Left ventricle myocardium superior (tissue), 1 donor: ENCODE results near the gene RBM47. TPM values are rescaled to one million over a fixed set of nuclear protein-coding genes. Genes with fewer than 3 reads are reported as not detected.

Experiments
- ATAC-seq: fragments of 200-7000 bp; cut with Tn5 transposase; one replicate; pipeline ENCODE4 v1.9.1; 2020; ENCODE audit warnings: mild to moderate bottlenecking, moderate library complexity
- DNase-seq: peaks from one replicate; pipeline ENCODE4 v3.0.0-alpha.2; 2020
- intact Hi-C: fragments of 100-400 bp; cut with micrococcal nuclease; formaldehyde crosslinking; loops from one replicate; pipeline ENCODE4 v1.11.0; 2022
- total RNA-seq: library from RNA; stranded (reverse); fragmentation: NEBNext Ultra II Directional; extraction: Animal tissue kit (Norgen Biotek cat#: 25700); gene quantifications from one replicate; pipeline ENCODE4 v1.2.1, GENCODE V29; 2021
- donor health status: DM: no; HTN: yes; CAD: no; lungs with severe emphysema.

RBM47 gene
- total RNA-seq, 1 donor from 2014 or later = 2.9 TPM

DNA sequence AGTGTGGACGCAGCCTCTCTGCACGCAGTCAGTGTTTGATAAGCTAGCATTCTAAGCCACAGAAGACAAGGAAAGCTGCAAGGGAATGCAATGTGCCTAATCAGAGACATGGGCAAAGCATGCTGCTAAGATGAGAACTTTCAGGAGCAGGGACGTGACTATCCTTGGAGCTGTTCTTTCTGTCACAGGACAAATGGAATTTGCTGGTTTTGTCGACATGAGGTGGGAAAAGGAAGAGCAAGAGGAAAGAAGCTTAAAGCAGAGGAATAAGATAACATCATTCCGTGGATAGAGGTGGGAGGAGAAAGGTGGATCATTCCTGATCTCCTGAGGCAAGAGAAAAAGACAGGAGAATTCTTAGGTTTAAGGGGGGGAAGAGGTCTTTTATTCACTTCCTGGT, 33.7 kb downstream of the RBM47 start:
- intact Hi-C loops = no loop called here

DNA sequence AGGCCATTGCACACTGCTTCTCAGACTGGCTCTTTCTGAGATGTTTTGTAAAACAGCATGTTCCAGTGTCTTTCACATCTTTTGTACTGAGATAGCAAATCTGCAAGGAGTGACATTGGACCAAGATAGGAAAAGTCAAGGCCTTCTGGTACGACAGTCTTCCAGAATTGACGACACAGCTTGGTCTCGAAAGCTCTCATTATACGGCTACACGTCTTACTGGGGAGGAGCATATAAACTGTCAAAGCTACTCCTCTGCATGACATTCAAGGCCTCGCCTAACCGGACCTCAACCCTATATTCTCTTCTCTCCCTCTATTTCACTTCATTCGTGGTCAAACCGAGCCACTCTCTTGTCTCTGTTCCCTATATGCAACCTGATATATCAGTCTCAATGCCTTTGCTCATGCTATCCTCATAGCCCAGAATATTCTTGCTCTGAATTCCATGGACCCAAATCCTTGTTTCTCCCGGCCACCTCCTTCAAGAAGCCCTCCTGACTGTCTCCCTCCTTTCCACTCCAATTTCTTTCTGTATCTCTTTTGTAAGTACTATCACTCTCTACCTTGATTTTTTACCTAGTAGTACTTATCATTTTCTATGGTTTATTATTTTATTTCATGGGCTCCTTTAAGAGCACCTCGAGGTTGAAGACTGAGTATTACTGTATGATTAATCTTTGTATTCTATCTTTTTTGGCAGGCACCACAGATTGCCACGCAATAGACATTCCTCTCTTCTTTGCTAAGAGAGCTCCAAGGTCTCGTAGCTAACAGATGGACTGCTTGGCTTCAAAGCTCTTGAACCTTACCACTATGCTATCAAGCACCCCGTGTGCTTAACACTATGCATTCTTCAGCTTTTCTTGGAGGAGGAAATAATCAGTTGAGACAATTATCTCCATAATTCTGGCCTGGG, 35.1 kb downstream of the RBM47 start:
- intact Hi-C loops = no loop called here
- no peak for ATAC-seq

More for the DNA sequence above, 33.7 kb downstream of the RBM47 start:
- ATAC-seq (no peak), DNase-seq (no peak)

DNA sequence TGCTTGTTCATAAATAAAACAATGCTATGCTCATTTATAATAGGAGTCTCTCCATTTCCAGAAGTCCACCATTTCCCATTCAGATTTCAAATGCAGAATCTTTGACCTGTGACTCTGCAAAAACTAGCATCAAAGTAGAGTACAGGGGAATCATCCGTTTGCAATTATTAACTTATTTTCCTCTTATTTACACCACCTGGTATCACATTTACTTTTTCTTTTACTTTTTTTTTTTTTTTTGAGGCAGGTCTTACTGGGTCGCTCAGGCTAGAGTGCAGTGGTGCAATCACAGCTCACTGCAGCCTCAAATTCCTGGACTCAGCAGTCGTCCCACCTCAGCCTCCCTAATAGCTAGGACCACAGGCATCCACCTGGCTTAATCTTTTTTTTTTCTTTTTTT, 37.6 kb downstream of the RBM47 start:
- intact Hi-C loops = no loop called here
- ATAC-seq = no peak
- no peak for DNase-seq

More for the DNA sequence above, 35.1 kb downstream of the RBM47 start:
- no peak for DNase-seq

DNA sequence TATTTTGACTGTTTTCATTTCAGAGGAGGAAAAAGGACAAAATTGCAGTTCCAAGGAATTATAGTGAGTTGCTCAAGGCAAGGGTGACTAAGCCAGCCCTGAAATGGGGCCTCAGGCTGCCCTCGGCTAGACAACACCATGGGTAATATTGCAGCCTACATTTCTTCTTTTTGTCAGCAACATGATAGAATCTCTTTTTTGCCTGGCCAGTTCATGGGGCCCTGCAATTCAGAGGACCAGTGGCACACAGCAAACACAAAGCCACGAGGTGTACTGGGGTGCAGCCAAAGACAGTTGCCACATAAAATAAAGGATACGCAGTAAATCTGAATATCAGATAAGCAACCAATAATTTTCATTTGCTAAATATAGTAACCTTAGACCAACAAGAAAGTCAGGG, 41.8 kb downstream of the RBM47 start:
- ATAC-seq (peak; percentile 23), DNase-seq (no peak)
- intact Hi-C loops = no loop called here

DNA sequence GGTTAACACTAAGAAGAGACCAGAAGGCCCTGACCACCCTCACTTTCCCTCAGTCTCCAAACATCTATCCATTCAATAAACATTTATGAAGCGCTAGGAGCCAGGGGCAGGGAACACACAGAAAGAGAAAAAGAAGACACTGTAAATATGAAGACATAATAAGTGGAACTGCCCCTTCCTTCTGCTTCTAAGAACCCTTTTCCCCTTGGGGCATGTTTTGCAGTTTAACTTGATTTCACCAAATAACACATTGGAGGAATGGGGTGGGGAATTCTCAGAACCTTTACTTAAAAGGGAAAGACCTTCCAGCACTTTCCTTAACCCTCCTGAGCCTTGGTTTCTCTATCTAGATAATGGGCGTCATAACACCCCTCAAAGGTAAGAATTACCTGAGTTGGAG, 42.3 kb downstream of the RBM47 start:
- no peak for DNase-seq
- no peak for ATAC-seq
- intact Hi-C loops = no loop called here

DNA sequence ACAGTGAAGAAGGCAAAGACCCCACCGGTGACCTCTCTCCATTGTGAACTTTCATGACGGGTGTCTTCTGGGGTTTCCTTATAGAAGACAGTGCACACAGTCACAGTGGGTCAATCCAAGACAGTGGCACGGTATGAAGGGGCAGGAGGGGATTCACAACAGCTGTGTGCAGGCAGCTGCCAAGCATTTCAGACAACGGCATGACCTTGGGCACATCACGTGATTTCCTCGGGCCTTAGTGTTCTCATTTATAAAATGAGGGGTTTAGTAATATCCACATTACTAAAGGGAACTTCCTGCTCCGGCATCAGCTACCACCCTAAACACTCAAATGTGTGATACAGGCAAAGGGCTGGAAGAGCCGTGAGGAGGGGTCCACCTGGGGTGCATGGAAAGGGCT, 42.9 kb downstream of the RBM47 start:
- DNase-seq (no peak), ATAC-seq (peak; percentile 48)
- intact Hi-C loops = no loop called here

DNA sequence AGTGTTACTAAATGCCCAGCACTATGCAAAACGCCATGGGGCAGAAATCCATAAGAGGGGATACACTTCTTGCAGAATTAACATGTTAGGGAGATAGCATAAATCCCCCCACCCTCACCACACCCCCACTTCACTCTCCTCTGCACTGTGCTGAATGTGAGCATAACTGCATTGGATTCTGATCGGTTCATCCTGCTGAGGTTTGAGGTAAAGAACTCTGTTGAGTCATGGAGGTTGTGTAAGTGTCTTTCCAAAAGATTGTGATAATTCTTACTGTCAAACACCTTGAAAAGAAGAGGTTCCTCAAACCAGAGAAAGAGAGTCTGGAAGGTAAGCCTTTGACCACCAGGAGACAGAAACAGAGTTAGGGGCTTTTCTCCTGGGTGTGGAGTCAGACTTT, 43.6 kb downstream of the RBM47 start:
- intact Hi-C loops = no loop called here
- no peak for ATAC-seq
- DNase-seq = no peak

DNA sequence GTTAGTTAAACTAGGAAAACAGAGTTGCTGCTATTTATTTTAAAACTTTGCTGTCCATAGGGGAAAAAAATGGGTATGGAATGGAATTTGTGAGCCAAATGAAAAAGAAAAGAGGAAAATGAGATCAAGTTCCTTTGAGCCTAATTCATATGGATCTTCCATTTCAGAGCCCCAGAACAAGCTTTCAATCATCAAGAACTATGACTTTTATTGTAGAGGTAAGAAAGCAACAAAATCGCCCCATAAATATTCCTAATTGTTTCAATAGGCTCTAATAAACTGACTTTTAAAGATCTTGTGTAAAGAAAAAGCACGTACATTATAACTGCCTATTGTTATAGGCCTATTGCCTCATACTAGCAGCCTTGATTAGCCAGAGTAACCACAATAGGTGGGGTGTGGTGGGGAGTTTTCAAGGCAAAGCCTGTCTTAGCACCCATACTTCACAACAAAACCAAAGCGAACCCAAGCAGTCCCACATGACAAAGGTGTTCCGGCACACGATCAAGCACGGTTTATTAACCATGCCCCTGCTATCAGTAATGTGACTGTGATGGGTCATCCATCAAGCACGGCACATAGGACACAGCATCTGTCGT, 44.4 kb downstream of the RBM47 start:
- ATAC-seq (no peak), DNase-seq (no peak)
- intact Hi-C loops = no loop called here

DNA sequence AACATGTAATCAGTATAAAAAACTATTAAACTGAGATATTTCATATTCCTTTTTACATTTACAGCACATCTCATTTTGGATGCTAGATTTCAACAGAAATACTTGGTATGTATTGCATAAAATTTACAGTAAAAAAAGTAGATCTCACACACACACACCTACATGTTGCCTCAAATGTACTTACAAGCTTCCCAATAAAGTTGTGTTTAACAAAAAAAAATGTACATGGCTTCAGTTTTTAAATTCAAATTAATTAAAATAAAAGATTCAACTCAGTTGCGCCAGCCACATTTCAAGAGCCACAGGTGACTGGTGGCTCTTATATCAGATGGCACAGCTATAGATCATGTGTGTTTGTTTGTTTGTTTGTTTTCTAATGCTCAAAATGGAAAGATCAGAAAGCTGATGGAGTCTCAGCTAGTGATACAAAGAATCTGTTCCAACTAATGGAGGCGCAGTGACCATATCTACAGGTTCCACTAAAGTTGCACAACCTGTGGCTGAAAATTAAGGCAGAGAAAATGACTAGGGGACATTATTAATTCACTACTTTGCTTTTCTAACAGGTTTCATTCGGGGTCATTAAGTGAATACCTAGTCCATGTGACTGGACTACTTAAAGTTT, 45.0 kb downstream of the RBM47 start:
- intact Hi-C loops = no loop called here
- ATAC-seq = no peak

DNA sequence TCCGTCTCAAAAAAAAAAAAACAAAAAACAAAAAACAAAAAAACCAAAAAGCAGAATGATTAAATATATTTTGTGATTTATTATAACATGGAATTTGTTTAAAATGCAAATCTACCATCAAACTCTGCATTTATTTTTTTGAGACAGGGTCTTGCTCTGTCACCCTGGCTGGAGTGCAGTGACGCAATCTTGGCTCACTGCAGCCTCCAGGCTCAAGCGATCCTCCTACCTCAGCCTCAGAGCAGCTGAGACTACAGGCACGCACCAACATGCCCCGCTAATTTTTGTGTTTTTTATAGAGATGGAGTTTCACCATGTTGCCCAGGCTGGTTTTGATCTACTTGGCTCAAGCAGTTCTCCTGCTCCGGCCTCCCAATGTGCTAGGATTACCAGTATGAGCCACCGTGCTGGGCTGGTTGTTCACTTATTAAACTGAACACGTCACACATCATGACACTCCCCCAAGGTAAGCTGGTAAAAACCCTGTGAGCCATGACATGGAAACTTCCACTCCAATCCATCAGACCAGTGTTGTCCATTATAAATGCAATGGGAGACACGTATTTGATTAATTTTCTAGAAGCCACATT, 45.7 kb downstream of the RBM47 start:
- no peak for DNase-seq
- intact Hi-C loops = no loop called here
- ATAC-seq = no peak

More for the DNA sequence above, 45.0 kb downstream of the RBM47 start:
- no peak for DNase-seq

DNA sequence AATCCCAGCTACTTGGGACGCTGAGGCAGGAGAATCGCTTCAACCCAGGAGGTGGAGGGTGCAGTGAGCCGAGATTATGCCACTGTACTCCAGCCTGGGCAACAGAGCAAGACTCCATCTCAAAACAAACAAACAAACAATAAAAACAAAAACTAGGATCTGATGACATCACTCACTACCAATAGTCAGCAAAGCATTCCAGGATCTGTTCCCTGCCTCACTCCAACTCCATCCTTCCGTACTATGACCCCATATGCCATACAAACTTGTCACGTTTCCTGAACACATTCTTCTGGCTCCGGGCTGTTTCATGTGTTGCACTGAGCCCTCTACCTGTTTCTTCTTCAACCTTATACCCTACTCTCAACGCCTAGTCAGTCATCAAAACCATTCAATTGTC, 47.3 kb downstream of the RBM47 start:
- ATAC-seq = no peak

DNA sequence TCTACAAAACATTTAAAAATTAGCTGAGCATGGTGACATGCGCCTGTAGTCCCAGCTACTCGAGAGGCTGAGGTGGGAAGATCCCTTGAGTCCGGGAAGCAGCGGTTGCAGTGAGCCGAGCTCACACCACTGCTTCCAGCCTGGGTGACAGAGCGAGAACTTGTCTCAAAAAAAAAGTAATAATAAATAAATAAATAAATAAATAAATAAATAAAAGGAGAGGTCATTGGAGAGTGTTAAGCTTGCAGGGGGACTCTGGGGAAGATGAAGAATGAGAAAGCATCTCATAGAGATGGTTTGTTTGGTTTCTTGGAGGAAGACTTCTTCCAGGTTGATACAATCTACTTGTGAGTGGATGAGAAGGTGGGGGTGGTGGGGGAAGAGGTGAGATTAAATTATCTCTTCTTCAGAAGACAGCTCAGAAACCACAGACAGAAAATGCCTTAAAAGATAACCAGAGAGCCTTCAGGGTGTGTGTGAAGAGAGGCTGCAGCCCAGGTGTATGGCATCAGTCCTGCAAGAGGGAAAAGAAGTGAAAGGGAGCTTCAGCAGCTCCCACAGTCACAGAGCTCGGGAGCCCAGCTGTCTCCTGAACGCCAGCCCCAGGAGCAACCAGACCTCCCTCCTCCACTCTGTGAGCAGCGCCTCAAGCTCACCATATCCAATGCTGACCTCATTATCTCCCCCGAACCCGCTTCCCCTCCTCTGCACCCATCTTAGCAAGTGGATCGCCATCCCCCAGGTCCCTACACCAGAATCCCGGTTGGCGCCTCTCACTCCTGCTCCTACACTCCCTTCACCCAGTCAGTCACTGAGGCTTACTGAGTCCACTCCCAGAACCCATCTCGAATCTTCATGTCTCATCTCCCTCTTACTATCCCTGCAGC, 48.2 kb downstream of the RBM47 start:
- intact Hi-C loops = no loop called here
- no peak for DNase-seq
- ATAC-seq = no peak

More for the DNA sequence above, 47.3 kb downstream of the RBM47 start:
- intact Hi-C loops = no loop called here
- DNase-seq = no peak

DNA sequence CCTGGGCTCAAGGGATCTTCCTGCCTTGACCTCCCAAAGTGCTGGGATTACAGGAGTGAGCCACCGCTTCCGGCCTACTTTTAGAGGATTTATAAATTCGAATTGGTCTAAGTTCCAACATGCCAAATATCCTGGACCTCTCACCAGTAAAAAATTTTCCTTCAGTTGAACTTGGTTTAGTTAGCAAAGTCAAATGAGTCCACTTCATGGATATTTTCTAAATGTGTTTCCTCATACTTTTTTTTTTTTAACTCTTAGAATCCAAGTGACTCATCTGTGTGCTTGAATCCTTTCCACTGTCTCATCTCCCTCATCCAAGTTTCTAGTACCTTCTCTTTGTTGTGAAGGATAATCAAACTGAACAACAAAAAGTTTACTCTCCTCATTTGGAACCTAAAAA, 49.7 kb downstream of the RBM47 start:
- intact Hi-C loops = no loop called here
- no peak for DNase-seq

DNA sequence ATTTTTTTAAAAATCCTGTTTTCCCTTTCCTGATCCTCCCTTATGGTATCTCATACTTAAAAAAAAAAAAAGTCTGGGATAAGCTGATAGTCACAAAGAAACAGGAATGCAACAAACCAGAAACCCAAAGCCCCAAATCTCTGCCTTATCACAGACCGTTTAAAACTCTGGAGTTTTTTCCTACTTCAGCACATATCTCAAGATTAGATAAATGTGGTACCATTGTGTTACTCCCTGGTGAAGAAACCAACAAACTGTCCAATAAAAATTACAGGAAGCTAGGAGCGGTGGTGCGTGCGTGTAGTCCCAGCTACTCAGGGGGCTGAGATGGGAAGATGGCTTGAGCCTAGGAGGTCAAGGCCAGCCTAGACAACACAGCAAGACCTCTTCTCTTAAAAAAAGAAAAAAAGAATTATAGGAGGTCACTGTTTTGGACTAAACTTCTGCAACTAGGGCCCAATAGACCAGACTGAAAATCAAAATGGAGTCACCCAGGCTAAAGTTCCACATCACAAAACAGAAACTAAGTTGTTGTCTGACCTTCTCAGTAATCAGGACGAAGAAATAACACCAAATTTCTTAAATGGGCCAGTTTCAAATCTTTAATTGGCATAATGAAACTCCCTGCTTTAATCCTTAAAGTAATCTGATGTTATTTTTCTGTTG, 51.9 kb downstream of the RBM47 start:
- intact Hi-C loops = no loop called here
- ATAC-seq (no peak), DNase-seq (no peak)

More for the DNA sequence above, 49.7 kb downstream of the RBM47 start:
- ATAC-seq = no peak

DNA sequence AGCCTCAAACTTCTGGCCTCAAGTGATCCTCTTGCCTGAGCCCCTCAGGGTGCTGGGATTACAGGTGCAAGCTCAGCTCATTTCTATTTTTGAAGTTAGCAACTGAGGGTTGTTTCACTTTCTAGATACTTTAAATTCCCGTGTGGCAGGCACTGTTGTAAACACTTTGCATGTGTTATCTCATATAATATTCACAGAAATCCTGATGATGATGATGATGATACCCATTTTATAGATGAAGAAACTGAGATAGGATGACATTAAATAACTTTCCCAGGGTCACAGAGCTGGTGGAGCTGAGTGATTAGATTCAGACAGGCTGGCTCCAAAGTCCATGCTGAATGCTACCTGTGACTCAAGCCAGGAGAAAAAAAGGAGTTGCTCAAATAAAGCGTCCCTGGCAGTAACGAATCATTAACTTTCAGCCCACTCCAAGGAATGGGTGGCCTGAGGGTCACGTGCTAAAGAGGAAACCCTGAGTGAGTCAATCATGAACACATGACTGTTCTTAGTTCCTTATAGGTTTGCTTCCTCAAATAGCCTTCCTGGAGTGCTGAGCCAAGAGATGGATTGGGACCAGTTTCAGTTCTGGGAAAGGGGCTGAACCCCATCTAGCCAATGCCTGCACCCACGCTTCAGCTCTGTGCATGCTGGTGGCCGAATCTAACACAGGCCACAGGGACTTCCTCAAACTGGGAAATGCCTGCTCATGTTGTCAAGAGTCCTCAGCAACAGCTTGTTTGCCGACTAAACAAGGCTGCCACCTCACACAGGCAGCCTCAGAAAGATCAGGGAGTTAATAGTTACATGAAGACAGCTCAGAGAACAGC, 52.8 kb downstream of the RBM47 start:
- intact Hi-C loops = no loop called here
- ATAC-seq (peak; percentile 94), DNase-seq (peak; percentile 70)

DNA sequence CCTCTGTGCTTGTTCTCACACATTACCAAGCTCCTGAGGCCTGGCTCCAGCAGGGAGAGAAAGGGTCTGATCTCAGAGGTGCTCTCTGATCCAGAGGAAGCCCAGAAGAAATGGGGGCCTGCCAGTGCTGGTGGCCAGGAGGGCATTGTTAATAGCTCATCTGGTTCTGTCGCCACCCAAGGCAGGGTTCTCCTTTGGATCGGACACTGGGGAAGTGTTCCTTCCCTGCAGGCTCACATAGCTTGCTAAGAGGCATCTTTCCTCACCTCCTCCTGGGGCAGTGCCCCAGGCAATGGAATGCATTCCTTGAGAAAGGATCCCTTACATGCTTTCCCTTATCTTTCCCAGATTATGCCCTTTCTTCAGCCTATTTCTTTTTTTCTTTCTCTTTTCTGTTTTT, 53.8 kb downstream of the RBM47 start:
- intact Hi-C loops = no loop called here
- ATAC-seq = no peak
- no peak for DNase-seq

DNA sequence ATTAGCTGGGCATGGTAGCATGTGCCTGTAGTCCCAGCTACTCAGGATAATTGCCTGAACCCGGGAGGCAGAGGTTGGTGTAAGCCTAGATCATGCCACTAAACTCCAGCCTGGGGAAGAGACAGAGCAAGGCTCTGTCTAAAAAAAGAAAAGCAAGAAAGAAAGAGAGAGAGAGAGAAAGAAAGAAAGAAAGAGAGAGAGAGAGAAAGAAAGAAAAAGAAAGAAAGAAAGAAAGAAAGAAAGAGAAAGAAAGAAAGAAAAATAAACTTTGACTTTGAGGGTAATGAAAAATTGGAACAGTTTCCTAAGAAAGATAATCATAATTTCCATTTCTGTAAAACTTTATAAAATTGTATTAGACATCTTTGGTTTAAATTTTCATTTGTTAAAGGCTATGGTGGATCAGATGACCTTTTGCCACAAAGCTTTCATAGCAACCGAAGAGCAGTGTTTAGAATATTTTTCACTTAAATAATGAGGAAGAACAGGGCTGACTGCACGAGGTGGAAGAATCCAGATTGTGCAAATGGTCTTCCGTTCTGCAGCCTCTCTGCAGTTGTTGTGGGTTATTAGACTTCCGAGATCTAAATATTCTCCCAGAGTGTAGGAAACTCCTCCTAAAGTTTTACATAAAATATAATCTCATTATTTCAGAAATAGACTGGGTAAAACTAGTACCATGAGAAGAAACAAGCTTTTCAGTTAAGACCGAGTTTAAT, 55.9 kb downstream of the RBM47 start:
- no peak for DNase-seq
- ATAC-seq = peak; percentile 33
- intact Hi-C loops = no loop called here
